DMS53 treated with DMSO at 0.1 percent for 48 hours (cell line): ENCODE results near the gene CACNA1C.

Source experiments
- DNase-seq: peaks from one replicate; lab custom pipeline; 2025; ENCODE audit not compliant: unreplicated experiment; lab: John Stamatoyannopoulos, UW

CACNA1C gene

GRCh38 chr12:2192231-2192630 lies 139.4 kb downstream of the CACNA1C start:
- no peak for DNase-seq

GRCh38 chr12:2194060-2194459 lies 141.3 kb downstream of the CACNA1C start:
- DNase-seq = no peak

DNA sequence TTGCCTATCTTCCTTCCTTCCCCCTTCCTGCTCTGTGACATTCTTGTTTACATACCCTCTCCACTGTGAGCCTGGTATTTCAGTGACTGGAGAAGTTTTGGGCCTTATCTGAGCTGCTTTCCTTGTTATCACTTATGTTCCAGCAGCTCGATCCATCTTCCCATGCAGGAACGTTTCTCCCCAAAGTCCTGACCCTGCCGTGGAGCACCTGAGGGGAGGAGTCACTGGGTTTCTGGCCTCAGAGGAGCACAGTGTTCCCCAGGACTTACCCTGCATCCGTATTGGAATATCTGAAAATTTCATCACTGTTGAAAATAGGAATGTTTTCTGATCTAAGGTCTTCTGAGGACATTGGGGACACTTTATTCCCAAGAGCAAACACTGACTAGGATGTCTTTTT lies 141.8 kb downstream of the CACNA1C start:
- no peak for DNase-seq

GRCh38 chr12:2195085-2195484 lies 142.3 kb downstream of the CACNA1C start:
- DNase-seq = no peak

DNA sequence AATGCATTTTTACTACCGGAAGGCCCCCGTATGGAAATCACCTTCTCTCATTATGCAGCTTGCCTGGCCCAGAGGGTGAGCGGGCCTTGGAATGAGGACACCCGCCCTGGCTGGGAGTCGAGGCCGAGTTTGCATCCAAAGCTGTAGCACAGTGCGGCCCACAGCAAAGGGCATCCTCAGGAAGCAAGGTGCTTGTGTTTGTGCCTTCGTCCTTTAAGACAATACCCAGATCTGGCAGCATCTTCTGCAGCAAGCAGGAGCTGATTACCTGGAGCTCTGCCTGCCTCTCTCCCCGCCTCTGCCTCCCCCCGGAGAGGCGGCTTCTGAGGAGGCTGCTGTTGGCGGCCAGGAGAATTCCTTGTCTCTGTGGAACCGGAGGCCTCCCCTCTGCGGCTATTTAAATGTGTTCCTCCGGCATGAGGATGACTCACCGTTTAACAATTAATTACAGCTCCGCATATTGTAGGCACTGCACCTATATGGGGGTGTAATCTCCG lies 145.3 kb downstream of the CACNA1C start:
- DNase-seq = no peak

DNA sequence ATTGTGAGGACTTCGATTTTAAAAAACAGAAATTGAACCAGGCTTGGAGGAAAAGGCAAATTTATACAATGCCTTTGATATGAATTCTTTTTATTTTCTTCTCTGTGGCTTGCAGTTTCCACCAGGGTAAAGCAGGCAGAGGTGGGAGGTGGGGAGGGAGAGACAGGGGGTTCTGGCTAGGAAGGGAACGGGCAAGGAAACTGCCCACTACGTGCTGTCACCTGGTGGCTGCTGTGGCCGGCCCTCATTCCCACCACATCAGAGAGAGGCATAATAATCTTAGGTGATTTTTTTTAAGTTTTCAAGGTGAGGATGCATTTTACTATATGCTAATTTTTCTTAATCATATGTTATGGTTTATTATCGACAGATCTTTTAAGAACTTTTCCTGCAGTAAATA lies 145.8 kb downstream of the CACNA1C start:
- DNase-seq = no peak

GRCh38 chr12:2205996-2206395 lies 153.2 kb downstream of the CACNA1C start:
- no peak for DNase-seq

- no peak for DNase-seq
Observed at GRCh38 chr12:2208837-2209635, 156.2 kb downstream of the CACNA1C start.

DNA sequence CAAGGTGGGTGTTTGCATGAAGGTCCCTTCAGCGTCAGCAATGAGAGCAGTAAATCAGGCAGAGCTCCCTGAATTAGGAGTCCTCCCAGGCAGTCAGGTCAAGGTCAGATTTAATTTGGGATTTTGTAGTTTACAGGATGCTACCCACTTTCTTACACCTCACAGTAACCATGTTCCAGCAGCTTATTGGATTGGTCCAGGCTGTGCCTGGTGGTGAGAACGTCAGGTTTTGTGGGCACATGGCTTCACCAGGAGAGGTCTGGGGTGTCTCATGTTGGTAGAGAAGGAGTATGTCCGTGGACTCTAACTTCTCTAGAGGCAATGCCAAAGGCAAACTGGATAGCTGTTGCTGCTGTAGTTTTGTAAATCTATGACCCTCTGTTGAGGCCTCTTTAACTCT lies 158.3 kb downstream of the CACNA1C start:
- DNase-seq = no peak

DNA sequence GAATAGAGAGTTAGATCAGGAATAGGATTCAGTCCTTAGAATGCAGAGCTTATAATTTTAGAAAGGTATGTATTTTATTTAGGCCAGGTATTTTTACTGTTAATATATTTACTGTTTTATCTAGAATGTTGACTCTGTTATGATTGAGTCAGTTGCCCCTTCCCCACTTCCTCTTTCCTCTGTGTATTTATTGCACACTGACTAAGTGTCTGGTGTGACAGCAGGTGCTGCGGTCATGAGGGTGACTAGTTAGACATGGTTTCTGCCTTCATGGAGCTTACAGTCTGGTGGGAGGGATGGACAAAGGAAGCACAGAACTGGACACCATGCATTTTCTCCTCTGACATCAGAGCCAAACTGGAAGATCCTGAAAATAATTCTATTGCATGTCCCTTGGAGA lies 159.8 kb downstream of the CACNA1C start:
- no peak for DNase-seq

GRCh38 chr12:2212971-2213869 lies 160.4 kb downstream of the CACNA1C start:
- no peak for DNase-seq

DNA sequence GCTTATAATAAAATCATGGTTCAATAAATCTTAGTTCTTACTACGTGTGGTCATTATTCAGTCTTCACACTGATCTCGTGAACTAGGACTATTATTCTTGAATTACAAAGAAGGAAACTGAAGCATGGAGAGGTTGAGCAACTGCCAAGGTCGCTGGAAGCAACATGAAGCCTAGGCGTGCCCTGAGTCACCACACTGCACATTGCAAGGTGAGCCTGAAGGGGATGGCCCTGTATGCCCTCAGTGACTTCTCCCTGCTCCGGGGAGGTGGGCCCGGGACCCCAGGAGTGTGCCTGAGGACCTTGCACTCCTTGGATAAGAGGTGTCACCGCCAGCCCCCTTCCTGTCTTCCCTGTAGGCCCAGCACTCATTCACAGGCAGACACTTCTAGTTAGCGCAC lies 161.6 kb downstream of the CACNA1C start:
- DNase-seq = no peak

GRCh38 chr12:2215709-2216560 lies 163.1 kb downstream of the CACNA1C start:
- DNase-seq = no peak

DNA sequence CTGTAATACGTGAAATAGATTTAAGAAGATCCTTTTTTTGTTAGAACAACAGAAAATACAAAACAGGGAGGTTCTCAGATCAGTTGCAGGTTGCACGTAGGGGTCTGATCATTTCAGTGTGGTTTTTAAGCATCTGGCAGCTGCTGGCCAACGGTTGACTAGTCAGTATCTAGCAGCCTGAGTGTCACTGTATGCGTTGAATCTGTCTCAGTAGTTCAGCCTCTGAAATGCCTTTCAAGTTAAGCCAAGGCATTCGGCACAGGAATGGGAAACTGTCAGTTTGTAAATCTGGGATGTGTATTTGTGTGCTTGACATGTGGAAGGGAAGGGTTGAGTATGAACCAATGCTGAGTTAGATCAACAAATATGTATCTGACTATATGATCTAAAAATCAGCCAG lies 165.9 kb downstream of the CACNA1C start:
- no peak for DNase-seq

GRCh38 chr12:2221030-2221621 lies 168.3 kb downstream of the CACNA1C start:
- DNase-seq = no peak

GRCh38 chr12:2222691-2223090 lies 169.9 kb downstream of the CACNA1C start:
- no peak for DNase-seq

DNA sequence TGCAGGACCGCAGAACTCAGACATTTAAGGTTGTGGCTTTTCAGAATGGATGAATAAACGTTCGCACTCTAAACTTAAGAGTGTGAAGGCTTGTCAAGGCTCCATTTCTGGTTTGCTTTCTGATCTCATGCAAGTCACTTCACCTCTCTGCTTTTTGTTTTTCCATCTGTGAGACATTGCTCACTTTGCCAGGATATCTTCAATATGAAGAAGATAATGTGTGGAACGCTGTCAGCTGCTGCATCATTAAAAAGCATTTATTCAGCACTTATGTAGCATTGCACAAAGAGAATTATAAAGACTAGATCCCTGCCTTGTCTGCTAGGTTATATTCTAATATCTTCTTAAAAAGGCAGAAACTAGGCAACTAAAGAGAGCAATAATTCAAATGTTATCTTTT lies 172.2 kb downstream of the CACNA1C start:
- no peak for DNase-seq

GRCh38 chr12:2225696-2226095 lies 172.9 kb downstream of the CACNA1C start:
- no peak for DNase-seq

- no peak for DNase-seq
Observed at GRCh38 chr12:2226641-2227040, 173.9 kb downstream of the CACNA1C start.

DNA sequence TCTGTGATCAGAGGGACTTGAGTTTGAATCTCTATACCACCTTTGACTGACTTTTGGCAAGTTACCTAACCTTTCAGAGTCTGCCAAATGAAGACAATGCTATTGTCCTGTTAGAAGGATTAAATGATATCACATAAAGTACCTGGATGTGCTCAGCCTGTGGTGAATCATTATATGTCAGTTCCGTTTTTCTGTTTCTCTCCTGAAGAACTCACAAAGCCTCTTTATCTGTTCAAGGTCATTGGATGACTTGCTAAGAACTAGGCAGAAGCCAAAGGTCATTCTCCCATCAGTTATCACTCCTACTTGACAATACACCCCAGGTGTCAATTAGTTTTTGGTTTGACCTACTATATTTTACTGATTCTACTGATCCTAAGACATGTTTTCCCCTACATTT lies 174.6 kb downstream of the CACNA1C start:
- DNase-seq = no peak

DNA sequence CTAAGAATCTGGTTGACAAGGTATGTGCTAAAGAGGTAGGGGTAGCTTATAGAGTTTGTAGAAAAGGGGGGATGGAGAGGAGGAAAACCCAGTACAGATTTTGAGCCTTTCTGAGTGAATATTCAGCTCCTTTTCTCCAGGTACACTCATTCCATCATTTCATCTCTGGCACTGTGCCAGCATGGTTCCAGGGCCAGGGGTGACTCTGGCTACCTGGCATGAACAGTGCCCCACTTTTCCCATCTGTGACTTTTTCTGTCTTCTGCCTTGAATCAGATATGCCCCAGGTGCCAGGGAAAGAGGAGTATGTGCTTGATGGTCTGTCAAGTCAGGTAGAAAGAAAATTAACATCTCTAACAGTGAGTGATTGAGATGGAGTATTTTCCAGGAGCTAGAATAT lies 175.7 kb downstream of the CACNA1C start:
- no peak for DNase-seq
